HG03060 (cell line): Measurements from ENCODE around the gene KRT75.

Experiments used
- ATAC-seq: cut with Tn5 transposase; IDR thresholded peaks from one replicate; pipeline ENCODE4 v1.9.1; 2021; ENCODE audit warnings: low read depth, moderate number of reproducible peaks; ENCODE audit not compliant: unreplicated experiment

KRT75 gene

DNA sequence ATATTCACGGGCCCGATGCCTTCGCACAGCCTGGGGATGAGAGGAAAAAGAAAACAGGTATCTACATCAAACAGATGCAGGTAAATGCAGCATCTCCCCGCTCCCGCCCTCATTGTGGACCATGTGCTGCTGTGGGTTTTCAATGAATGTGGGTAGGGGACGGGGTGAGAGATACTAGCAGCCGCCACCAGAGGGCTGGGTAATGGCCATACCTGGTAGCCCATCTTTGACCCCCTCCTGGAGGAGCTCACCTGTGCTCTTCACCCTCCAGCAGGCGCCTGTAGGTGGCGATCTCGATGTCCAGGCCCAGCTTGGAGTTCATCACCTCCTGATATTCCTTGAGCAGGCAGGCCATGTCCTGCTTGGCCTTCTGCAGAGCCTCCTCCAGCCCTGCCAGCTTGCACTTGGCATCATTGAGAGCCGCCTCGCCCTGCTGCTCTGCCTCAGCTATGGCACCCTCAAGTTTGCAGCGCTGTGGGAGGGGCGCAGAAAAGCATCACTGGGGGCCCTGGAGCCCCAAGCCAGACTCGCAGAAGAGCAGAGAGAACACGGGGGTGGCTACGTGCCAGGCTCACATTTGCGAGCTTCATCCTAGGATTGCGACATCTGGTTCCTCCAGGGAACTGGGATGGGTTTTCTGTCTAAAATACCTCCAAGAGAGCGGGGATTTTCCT, 38.3 kb downstream of the KRT75 start:
- no peak for ATAC-seq

DNA sequence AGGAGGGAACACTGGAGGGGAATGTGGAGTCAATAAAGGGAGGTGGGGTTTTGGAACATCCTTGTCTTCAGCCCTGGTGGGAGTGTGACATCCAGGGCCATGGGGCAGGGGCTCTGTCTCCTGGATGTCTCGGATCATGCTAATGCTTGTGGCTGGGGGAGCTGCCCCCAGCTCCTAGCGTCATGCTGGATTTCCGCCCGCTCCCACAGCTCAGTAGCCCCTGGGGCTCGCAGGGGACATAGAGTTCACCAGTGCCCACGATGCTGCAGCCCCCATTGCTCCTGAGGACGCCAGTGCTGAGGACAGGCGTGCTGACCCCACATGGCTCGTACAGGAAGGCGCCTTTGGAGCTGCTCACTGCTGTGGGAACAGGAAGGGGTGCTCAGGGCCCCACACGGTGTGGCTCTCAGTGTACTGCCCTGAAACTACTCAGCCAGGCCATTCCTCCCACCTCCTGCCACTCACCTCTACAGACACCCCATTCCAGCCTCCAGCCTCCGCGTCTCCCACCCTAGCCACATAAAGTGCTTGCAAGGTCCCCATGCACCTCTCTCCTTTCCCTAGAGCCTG, 39.2 kb downstream of the KRT75 start:
- ATAC-seq: no peak

DNA sequence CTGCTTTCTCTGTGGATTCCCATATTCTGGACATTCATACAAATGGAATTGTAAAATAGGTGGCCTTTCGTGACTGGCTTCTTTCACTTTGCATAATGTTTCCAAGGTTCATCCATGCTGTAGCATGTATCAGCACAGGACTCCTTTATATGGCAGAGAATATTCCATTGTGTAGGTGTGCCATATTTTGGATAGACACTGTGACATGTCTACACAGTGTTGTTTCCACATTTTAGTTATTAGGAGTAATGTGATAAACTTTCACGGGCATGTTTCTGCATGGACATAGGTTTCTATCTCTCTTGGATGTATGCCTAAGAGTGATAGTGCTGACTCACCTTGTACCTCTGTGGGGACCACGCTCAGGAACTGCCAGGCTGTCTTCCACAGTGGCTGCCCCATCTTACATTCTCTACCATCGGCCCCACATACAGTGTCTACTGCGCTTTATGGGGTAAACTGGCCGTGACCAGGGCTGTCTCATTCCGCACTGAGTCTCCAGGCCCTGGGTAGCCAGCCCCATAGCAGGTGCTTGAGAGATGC, 41.6 kb downstream of the KRT75 start:
- ATAC-seq: no peak

DNA sequence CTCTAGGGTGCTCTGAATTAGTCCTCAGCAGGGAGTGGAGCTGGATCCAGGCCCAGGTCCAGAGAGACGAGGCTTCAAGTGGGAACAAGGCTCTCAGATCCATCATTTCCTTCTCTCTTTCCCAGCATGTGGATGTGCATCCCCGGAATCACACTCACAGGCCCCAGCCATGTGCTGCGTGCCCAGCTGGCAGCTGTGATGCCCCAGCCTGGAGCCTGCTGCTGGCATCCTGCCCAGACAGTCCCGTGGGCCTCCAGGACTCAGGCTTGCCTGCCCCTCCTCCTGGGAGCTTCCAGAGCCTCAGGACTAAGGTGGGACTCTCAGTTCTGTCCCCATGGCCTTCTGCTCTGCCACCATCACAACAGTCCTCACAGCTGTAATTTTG, 42.6 kb downstream of the KRT75 start:
- ATAC-seq: no peak

DNA sequence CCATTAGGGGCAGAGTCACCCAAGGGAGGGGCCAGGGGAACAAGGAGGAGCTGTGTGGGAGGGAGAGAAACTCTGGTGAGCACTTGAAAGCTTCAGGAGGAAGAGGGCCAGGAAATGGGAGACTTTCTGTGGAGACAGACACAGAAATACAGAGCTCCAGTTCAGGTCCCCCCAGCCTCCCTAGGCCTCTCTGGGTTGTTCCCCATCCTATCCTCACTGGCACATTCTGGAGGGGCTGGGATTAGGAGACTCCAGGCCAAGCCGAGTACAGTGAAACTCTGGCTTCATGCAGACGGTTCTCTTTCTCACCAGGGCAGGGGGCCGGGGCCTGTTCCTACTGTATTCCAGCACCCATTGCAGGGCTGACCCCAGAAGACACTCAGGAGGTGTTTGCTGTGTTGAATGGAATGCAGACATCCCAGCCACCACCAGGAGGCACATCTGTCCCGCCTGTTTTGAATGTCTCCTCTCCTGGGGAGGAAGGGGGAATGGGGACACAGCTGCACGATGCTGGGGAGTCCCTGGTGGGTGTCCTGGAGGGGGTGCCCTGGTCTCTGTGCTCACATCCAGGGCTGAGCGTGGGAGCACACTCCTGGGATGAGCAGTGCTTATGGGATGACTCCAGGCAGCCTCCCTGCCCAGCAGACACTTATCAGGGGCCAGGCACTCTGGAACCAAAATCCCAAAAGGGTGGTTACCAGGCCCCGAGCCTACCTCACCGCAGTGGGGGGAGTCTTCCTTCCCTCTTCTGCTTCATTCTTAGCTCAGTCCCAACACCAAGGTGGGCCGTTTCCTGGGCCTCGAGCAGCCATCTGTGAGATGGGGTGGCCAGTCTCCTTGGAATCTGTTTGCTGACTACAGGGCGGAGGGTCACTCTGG, 43.2 kb downstream of the KRT75 start:
- no peak for ATAC-seq

DNA sequence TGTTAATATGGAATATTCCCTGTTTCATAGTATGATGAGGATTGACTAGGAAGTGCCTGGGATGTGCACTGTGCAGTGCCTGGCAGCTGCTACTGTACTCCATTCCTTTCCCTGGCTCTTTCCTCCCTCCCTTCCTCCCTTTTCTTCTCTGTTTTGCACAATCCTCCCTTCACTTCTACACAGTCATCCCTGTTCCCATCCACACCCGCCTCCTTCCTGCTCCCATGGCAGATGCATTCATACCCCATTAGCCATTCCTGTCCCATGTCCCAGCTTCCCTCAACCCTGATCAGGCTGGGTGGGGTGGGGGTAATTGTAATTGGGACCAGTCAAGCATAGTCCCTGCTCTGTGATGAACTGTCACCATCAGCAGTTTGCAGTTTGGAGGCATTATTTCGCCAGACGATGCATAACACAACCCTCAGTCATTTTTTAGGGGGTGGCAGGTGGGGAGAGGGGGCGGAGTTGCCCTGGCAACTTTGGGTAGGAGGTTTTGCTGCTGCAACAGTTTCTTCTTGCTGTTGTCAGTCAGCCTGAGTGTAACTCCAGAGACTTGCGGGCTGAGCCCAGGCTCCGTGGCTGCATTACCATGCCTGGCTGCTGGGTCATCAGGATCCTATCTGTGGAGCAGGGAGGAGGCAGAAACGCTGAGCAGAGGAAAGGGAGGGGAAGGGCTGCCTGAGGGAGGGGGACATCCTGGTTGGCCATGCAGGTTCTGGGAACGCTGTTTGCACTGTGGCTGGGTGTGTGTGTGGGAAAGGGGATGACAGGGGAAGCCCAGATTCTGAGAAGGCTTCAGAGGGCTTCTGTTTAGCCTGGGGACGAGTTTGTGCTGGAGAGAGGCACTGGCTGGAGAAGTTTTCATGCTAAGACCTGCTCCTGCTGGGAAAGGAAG, 44.6 kb downstream of the KRT75 start:
- ATAC-seq: no peak

DNA sequence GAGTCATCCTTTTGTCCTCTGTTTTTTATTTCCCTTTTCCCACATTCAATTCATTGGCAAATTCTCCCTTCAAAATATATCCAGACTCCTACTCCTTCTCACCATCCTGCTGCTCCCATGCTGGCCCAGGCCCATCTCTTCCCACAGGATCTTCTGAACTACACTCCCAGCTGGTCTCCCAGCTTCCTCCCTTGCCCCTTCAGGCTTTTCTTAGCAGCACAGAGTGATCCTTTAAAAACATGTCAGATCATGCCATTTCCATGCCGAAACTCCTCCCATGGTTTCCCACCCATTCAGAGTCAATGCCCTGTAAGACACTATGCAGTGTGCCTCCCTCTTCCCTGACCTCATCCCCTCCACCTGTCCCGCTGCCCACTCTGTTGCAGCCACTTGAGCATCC, 46.3 kb downstream of the KRT75 start:
- no peak for ATAC-seq

DNA sequence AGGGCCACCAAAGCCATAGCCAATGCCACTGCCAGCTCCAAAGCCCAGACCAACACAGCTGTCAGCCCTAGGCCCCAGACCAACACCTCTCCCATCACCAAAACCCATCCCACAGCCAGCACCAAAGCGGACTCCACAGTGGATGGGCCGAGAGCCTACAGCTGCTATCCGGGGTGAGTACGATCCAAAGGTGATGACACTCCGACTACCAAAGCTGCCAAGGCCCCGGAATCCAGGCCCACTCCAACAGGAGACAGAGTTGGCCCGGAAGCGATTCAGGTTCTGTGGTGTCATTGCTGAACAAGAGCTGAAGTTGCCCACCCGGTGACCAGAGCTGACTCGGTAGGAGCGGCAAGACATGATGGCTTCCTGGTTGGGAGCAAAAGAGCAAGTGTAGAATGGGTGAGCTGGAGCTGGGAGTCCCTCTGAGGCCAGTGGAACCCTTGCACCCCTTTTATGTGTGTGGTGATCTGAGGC, 48.9 kb downstream of the KRT75 start, which contains the start of gene KRT84:
TSS of gene KRT84 (minus strand) at position 427 of the 477 bp plus-strand sequence. CDS start at position 360, 67 bp downstream.
- no peak for ATAC-seq

DNA sequence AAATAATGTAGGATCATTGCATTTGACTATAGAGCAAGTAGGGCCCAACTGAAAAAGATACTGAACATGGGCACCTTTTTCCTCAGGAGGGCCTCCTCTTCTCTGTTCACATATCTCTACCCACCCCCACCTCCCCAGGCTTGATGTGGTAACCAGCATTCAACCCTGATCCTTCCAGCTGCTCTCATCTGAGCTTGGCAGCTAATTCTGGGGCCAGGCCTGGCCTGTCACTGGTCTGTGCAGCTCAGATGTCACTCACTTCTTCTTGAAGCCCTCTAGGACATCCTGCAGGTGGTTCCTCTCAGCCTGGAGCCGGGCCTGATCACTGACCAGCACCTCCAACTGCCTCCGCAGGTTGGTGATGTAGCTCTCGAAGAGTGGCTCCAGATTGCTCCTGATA, 50.8 kb downstream of the KRT75 start:
- no peak for ATAC-seq

DNA sequence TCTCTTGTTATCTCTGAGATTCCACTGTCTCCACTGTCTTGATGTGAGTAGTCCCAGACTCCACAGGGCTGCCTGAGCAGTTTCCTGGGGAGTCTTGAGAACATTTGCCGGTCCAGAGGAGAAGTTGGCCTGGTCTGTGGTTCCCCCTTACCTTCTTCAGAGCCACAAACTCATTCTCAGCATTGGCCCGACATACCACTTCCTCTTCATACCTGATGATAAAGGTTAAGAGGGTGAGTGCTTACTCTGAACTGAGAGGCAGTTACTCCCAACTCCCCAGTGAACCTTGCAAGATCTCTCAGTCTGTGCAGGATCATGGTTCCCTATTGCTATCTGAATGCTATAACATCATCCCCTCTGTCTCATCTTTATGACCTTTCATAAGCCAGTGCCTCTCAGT, 51.3 kb downstream of the KRT75 start:
- no peak for ATAC-seq

DNA sequence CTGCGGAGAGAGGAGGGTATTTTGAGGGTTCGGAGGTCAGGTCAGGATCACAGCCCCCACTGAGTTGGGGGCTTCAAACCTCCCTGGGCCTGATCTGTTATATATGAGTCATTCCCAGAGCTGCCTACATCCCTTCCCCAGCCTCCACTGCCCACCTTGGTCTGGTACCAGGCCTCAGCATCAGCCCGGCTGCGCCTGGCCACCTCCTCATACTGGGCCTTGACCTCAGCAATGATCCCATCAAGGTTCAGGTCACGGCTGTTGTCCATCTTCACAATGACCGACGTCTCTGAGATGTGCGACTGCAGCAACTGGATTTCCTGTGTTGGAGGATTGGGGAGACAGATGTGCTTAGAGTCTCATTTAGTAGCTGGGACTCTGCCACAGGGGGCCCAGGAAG, 53.0 kb downstream of the KRT75 start:
- ATAC-seq: no peak

DNA sequence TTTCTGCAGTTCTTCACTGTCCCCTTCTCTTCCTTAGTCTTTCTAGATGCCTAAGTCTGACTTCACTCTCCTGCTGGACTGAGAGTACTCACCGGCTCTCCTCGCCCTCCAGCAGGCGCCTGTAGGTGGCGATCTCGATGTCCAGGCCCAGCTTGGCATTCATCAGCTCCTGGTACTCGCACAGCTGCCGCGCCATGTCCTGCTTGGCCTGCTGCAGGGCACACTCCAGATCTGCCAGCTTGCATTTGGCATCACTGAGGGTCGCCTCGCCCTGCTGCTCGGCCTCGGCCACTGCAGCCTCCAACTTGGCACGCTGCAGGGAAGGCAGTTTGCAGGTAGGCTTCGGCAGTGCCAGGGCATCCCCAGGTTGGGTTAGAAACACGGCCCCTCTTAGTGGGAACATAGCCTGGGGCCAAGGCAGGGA, 53.9 kb downstream of the KRT75 start:
- ATAC-seq: no peak

DNA sequence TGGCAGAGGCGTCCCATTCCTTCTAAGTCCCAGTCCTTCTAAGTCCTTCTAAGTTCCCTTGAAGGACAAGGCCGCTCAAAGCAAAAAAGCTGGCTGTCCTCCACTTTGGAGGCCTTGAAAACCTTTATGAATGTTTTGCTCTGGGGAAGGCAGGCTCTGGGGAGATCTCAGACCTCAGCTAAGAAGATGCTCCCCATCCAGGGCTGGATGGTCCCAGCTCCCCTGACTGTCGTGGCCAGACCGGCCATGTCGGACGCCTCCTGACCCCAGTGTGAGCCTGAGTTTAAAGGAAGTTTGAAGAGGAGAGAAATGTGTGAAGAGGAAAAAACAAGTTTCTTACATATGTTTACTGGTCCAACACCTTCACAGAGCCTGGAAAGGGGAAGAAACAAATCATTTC, 54.6 kb downstream of the KRT75 start:
- ATAC-seq: no peak

DNA sequence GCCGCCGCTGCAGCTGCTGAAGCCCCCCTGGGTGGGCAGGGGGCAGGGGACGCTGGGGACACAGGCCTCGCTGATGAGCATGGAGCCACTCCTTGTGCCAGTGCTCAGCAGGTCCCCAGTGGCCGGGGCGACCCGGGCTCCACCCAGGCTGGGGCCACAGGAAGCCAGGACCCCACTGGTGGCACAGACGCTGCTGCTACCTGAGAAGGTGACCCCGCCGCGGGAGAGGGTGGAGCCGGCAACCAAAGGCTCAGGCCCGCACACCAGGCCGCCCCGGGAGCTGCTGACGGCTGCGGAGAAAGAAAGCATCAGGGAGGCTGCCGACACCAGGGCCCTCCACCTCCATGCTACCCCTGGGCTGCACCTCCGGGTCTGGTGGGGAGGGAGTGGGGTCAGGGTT, 56.1 kb downstream of the KRT75 start:
- no peak for ATAC-seq

DNA sequence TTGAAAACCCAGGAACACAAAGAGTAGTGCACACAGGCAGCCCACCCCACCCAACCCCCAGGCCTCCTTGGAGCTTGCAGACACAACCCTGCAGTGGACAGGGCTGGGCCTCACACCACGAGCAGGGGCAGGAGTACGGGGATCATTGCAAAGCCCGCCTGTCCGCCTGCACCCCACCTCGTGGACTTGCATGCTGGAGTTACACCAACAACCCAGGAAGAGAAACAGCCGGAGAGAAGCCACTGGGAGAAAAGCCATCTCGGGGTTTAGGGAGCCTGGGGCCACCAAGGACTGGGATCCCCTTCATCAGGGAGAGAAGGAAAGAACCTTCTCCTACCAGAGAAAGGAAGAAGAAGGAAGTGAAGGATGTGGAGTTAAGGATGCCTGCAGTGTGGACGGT, 56.9 kb downstream of the KRT75 start:
- ATAC-seq: no peak
